IMR-90 (cell line): Measurements from ENCODE around the gene SDC3. TPM values are rescaled to one million over a fixed set of nuclear protein-coding genes. Genes with fewer than 3 reads are reported as not detected.

Experiments used
- ATAC-seq: fragments of 200-7000 bp; cut with Tn5 transposase; 2 replicates; pipeline ENCODE4 v1.9.1; 2020; ENCODE audit warnings: low read depth, mild to moderate bottlenecking, moderate library complexity
- BruUV-seq: library from RNA; stranded (reverse); fragments of 400-500 nt; replicated peaks from 2 replicates; lab custom pipeline; 2021; lab: Mats Ljungman, UMichigan
- CTCF ChIA-PET: fragments of 300-600 bp; formaldehyde crosslinking; extraction: SDS; loops from one replicate; lab custom pipeline; 2021; ENCODE audit warnings: antibody characterized with exemption; lab: Yijun Ruan, JAX
- POLR2A ChIA-PET: fragments of 300-600 bp; sonication (Branson Sonifier 250); formaldehyde crosslinking; loops from one replicate; lab custom pipeline; 2022; ENCODE audit warnings: antibody characterized with exemption; ENCODE audit not compliant: unreplicated experiment; lab: Charles Lee
- DNase-seq: peaks from one replicate; pipeline ENCODE4 v3.0.0; 2013
- H2AFZ ChIP-seq: replicated peaks from 2 replicates; pipeline ENCODE3; 2013; ENCODE audit warnings: low read length, mild to moderate bottlenecking; ENCODE audit not compliant: poor library complexity
- H2AK5ac ChIP-seq: 2 replicates; pipeline ENCODE4 v1.6.1; 2013; ENCODE audit warnings: low read depth, low read length, inconsistent platforms
- H2AK9ac ChIP-seq: replicated peaks from 2 replicates; pipeline ENCODE3; 2013; ENCODE audit warnings: mild to moderate bottlenecking, low read depth, low read length, moderate library complexity; ENCODE audit not compliant: poor library complexity
- H2BK120ac ChIP-seq: 2 replicates; pipeline ENCODE4 v1.6.1; 2013; ENCODE audit warnings: low read depth, low read length, inconsistent platforms
- H2BK15ac ChIP-seq: 3 replicates; pipeline ENCODE4 v1.6.1; 2013; ENCODE audit warnings: low read depth, low read length, inconsistent platforms
- H2BK20ac ChIP-seq: 2 replicates; pipeline ENCODE4 v1.6.1; 2013; ENCODE audit warnings: low read depth, mild to moderate bottlenecking, inconsistent platforms, low read length, moderate library complexity
- H2BK5ac ChIP-seq: 2 replicates; pipeline ENCODE4 v1.6.1; 2013; ENCODE audit warnings: mild to moderate bottlenecking, low read depth, low read length, inconsistent platforms; ENCODE audit not compliant: poor library complexity, severe bottlenecking
- H3K14ac ChIP-seq: replicated peaks from 2 replicates; pipeline ENCODE4 v1.6.1; 2013; ENCODE audit warnings: low read depth, low read length, inconsistent platforms
- H3K18ac ChIP-seq: 2 replicates; pipeline ENCODE4 v1.6.1; 2013; ENCODE audit warnings: low read depth, low read length, control low read depth
- H3K23ac ChIP-seq: 2 replicates; pipeline ENCODE4 v1.6.1; 2013; ENCODE audit warnings: low read depth, low read length, inconsistent platforms
- H3K27ac ChIP-seq: 2 replicates; pipeline ENCODE4 v1.5.1; 2013; ENCODE audit warnings: mild to moderate bottlenecking, control low read depth, low read length; ENCODE audit not compliant: insufficient read depth
- H3K27me3 ChIP-seq: 2 replicates; pipeline ENCODE4 v1.6.1; 2013; ENCODE audit warnings: low read length; ENCODE audit not compliant: control insufficient read depth, insufficient read depth
- H3K36me3 ChIP-seq: 2 replicates; pipeline ENCODE4 v1.6.1; 2013; ENCODE audit warnings: low read length, mixed read lengths; ENCODE audit not compliant: control insufficient read depth, insufficient read depth
- H3K4ac ChIP-seq: 2 replicates; pipeline ENCODE4 v1.6.1; 2013; ENCODE audit warnings: low read depth, low read length, inconsistent platforms
- H3K4me1 ChIP-seq: 2 replicates; pipeline ENCODE4 v1.6.1; 2013; ENCODE audit warnings: low read length, mixed read lengths; ENCODE audit not compliant: control insufficient read depth, insufficient read depth
- H3K4me2 ChIP-seq: 2 replicates; pipeline ENCODE4 v1.6.1; 2013; ENCODE audit warnings: low read depth, mild to moderate bottlenecking, control low read depth, low read length, moderate library complexity
- H3K4me3 ChIP-seq: 2 replicates; pipeline ENCODE4 v1.5.1; 2013; ENCODE audit warnings: low read depth, mild to moderate bottlenecking, control low read depth, low read length, moderate library complexity; ENCODE audit not compliant: insufficient read depth
- H3K56ac ChIP-seq: 2 replicates; pipeline ENCODE4 v1.6.1; 2013; ENCODE audit warnings: low read length, inconsistent platforms; ENCODE audit not compliant: insufficient read depth; ENCODE audit errors: extremely low read depth
- H3K79me1 ChIP-seq, 2 experiments: 2 replicates each; pipeline ENCODE4 v1.6.1; 2013; ENCODE audit warnings: low read length in 2 of 2, inconsistent platforms in 1 of 2, low read depth in 1 of 2
- H3K9ac ChIP-seq: 2 replicates; pipeline ENCODE4 v1.6.1; 2013; ENCODE audit warnings: low read depth, low read length, control low read depth
- H3K9me1 ChIP-seq: 2 replicates; pipeline ENCODE4 v1.6.1; 2013; ENCODE audit warnings: low read length, inconsistent platforms; ENCODE audit not compliant: insufficient read depth
- H3K9me3 ChIP-seq: 2 replicates; pipeline ENCODE4 v1.6.1; 2013; ENCODE audit warnings: low read length; ENCODE audit not compliant: control insufficient read depth, insufficient read depth
- H4K20me1 ChIP-seq: 2 replicates; pipeline ENCODE4 v1.6.1; 2013; ENCODE audit warnings: low read length, inconsistent platforms; ENCODE audit not compliant: insufficient read depth
- H4K5ac ChIP-seq: 2 replicates; pipeline ENCODE4 v1.6.1; 2013; ENCODE audit warnings: mild to moderate bottlenecking, low read depth, low read length, control low read depth
- H4K8ac ChIP-seq, 2 experiments: 2 replicates each; pipeline ENCODE4 v1.6.1; 2013; ENCODE audit warnings: low read depth in 2 of 2, low read length in 2 of 2, control low read depth in 1 of 2, inconsistent platforms in 1 of 2
- H4K91ac ChIP-seq: 2 replicates; pipeline ENCODE4 v1.6.1; 2013; ENCODE audit warnings: low read depth, low read length, inconsistent platforms; ENCODE audit not compliant: insufficient read depth
- CEBPB ChIP-seq: IDR thresholded peaks from 2 replicates; pipeline ENCODE4 v1.6.1; 2012; ENCODE audit warnings: low read depth, low read length, improper control_type of control experiment
- WGBS, 2 experiments: methylation state at CpG; one replicate each; pipeline versions ENCODE4 v1.1.5 to v1.1.7; 2013; ENCODE audit warnings: missing lambda C conversion rate in 2 of 2; ENCODE audit not compliant: insufficient read length in 1 of 2; ENCODE audit errors: extremely low coverage in 2 of 2; 5-methylcytosine and 5-hydroxymethylcytosine counted together
- dilution Hi-C: fragments of 300-500 bp; cut with HindIII; formaldehyde crosslinking; loops from one replicate; pipeline ENCODE4 v1.14.3; 2018; ENCODE audit warnings: low sequenced_read_pairs; ENCODE audit not compliant: unreplicated experiment
- in situ Hi-C: fragments of 300-500 bp; cut with MboI; formaldehyde crosslinking; loops from 3 replicates; pipeline ENCODE4 v1.14.3; 2019; ENCODE audit warnings: low sequenced_read_pairs, inconsistent platforms, mixed read lengths
- intact Hi-C: fragments of 100-400 bp; cut with micrococcal nuclease; formaldehyde crosslinking; loops from 2 replicates; pipeline ENCODE4 v1.10.0; 2022
- polyA plus RNA-seq, 3 experiments: library from polyadenylated mRNA; depleted of rRNA; stranded (reverse); fragments of >200 nt; gene quantifications; 2 replicates each; pipeline ENCODE4 v1.2.3, GENCODE V29; 2012; ENCODE audit warnings: low replicate concordance in 1 of 3
- total RNA-seq: library from RNA; depleted of rRNA; stranded (reverse); fragments of >200 nt; gene quantifications from 2 replicates; pipeline ENCODE4 v1.2.3, GENCODE V29; 2012

The SDC3 gene
- total and polyA plus RNA-seq, 2 of the 4 experiments (the other 2 are of a cell fraction): 13.1 to 71.5 TPM

GRCh38 chr1:30904962-30905335, 3.6 kb downstream of the SDC3 start:
- H3K79me1 ChIP-seq: peaks cover 54 to 81% of the 10 kb centered on the region in 2 experiments
- H3K18ac ChIP-seq: no peak overlapping the region
- no peak overlapping the region for H2AFZ ChIP-seq
- no peak overlapping the region for H3K14ac ChIP-seq
- DNase-seq (no peak), ATAC-seq (no peak)
- no peak overlapping the region for H3K4ac ChIP-seq
- H3K4me3 ChIP-seq: no peak overlapping the region
- H3K4me1 ChIP-seq: peaks cover 45% of the 10 kb centered on the region
- no peak overlapping the region for H3K9ac ChIP-seq
- H4K5ac ChIP-seq: no peak overlapping the region
- no peaks in the 10 kb centered on the region for H3K9me3 ChIP-seq
- no peak overlapping the region for H2AK5ac ChIP-seq
- in situ Hi-C loops (no loop called here), intact Hi-C loops (no loop called here), dilution Hi-C loops (loop anchor here (25.0 kb wide), 1 partner anchor 93 kb away; no protein-coding TSS in a partner anchor)
- H2BK5ac ChIP-seq: no peak overlapping the region
- H3K23ac ChIP-seq: no peak overlapping the region
- H4K8ac ChIP-seq: no peak overlapping the region
- BruUV-seq: no TSS peak
- 0 out of 2 replicates have a peak, but pooled peaks cover 2% of the 10 kb centered on the region for H3K36me3 ChIP-seq
- no peak for TF ChIP-seq CEBPB
- H4K91ac ChIP-seq: no peak overlapping the region
- no CpG with 5 or more reads among the region's 1 CpG for WGBS, 2 experiments
- no peak overlapping the region for H2BK20ac ChIP-seq
- no peak overlapping the region for H3K56ac ChIP-seq
- no peak overlapping the region for H2AK9ac ChIP-seq
- H3K4me2 ChIP-seq: no peak overlapping the region
- ChIA-PET POLR2A (no interaction called here), CTCF (interaction anchor here (0.8 to 2.3 kb wide), 3 partner anchors 97 to 104 kb away, joined by 3 to 14 read pairs (median 9); no protein-coding TSS in a partner anchor)
- no peaks in the 10 kb centered on the region for H3K27me3 ChIP-seq
- H2BK120ac ChIP-seq: no peak overlapping the region
- H2BK15ac ChIP-seq: no peak overlapping the region
- H4K20me1 ChIP-seq: peaks cover 70% of the 10 kb centered on the region
- H3K9me1 ChIP-seq: peaks cover 31% of the 10 kb centered on the region; the same call in 1 of the 2 replicates
- H3K27ac ChIP-seq: no peak overlapping the region
